RWPE2 (cell line): Measurements from ENCODE around the gene SMOC1.

Source experiments
- ATAC-seq: fragments of 200-7000 bp; cut with Tn5 transposase; 3 replicates; pipeline ENCODE4 v1.9.1; 2021; ENCODE audit warnings: low read depth
- DNase-seq: peaks from one replicate; pipeline ENCODE4 v3.0.0-alpha.2; 2020; ENCODE audit warnings: low spot score
- H3K27ac ChIP-seq: fragments of 450-650 bp; 2 replicates; pipeline ENCODE4 v1.5.1; 2017; ENCODE audit warnings: mild to moderate bottlenecking; ENCODE audit not compliant: poor library complexity, severe bottlenecking
- H3K27me3 ChIP-seq: fragments of 250-450 bp; sonication (Bioruptor Pico); 2 replicates; pipeline ENCODE4 v1.5.1; 2021; ENCODE audit warnings: mild to moderate bottlenecking, moderate library complexity; ENCODE audit not compliant: insufficient read depth, poor library complexity, severe bottlenecking
- H3K36me3 ChIP-seq: fragments of 250-450 bp; sonication (Bioruptor Pico); 2 replicates; pipeline ENCODE4 v1.5.1; 2020; ENCODE audit warnings: low read depth, mild to moderate bottlenecking, moderate library complexity
- H3K4me1 ChIP-seq: fragments of 250-450 bp; sonication (Bioruptor Pico); 2 replicates; pipeline ENCODE4 v1.5.1; 2021; ENCODE audit warnings: mild to moderate bottlenecking, moderate library complexity; ENCODE audit not compliant: insufficient read depth, poor library complexity, severe bottlenecking
- H3K4me3 ChIP-seq: fragments of 250-450 bp; sonication (Bioruptor Pico); 2 replicates; pipeline ENCODE4 v1.5.1; 2021; ENCODE audit warnings: mild to moderate bottlenecking, moderate library complexity; ENCODE audit not compliant: severe bottlenecking
- H3K9me3 ChIP-seq: fragments of 250-450 bp; sonication (Bioruptor Pico); 2 replicates; pipeline ENCODE4 v1.5.1; 2021; ENCODE audit warnings: mild to moderate bottlenecking, moderate library complexity; ENCODE audit not compliant: severe bottlenecking
- CTCF ChIP-seq: fragments of 450-650 bp; IDR thresholded peaks from one replicate; pipeline ENCODE4 v1.5.1; 2017; ENCODE audit warnings: mild to moderate bottlenecking, moderate library complexity; ENCODE audit not compliant: poor library complexity, severe bottlenecking

SMOC1 gene

GRCh38 chr14:69941768-69942742, 62.8 kb downstream of the SMOC1 start:
- ATAC-seq (no peak), DNase-seq (no peak)
- no peak overlapping the region for H3K4me3 ChIP-seq
- H3K4me1 ChIP-seq, result no peaks in the 10 kb centered on the region
- H3K36me3 ChIP-seq, result no peaks in the 10 kb centered on the region
- H3K27ac ChIP-seq, result no peak overlapping the region
- no peaks in the 10 kb centered on the region for H3K27me3 ChIP-seq
- no peak for TF ChIP-seq CTCF
- H3K9me3 ChIP-seq, result no peaks in the 10 kb centered on the region

- no peak for TF ChIP-seq CTCF
- Histone ChIP-seq H3K9me3 (no peaks in the 10 kb centered on the region), H3K36me3 (no peaks in the 10 kb centered on the region), H3K27me3 (no peaks in the 10 kb centered on the region), H3K4me1 (no peaks in the 10 kb centered on the region), H3K4me3 (no peak overlapping the region), H3K27ac (no peak overlapping the region)
- no peak for ATAC-seq
- no peak for DNase-seq
These were observed 64.0 kb downstream of the SMOC1 start for GRCh38 chr14:69943084-69943780.

- Histone ChIP-seq H3K9me3 (no peaks in the 10 kb centered on the region), H3K27me3 (no peaks in the 10 kb centered on the region), H3K4me1 (no peaks in the 10 kb centered on the region), H3K4me3 (no peak overlapping the region), H3K27ac (no peak overlapping the region), H3K36me3 (no peaks in the 10 kb centered on the region)
- no peak for TF ChIP-seq CTCF
- no peak for ATAC-seq
- DNase-seq, result no peak
These were observed 66.1 kb downstream of the SMOC1 start for GRCh38 chr14:69945347-69945746.

GRCh38 chr14:69945912-69946311, 66.7 kb downstream of the SMOC1 start:
- no peak overlapping the region for H3K4me3 ChIP-seq
- TF ChIP-seq CTCF, result no peak
- ATAC-seq (no peak), DNase-seq (no peak)
- no peaks in the 10 kb centered on the region for H3K9me3 ChIP-seq
- no peak overlapping the region for H3K27ac ChIP-seq
- H3K27me3 ChIP-seq, result no peaks in the 10 kb centered on the region
- no peaks in the 10 kb centered on the region for H3K4me1 ChIP-seq
- no peaks in the 10 kb centered on the region for H3K36me3 ChIP-seq
